ENCODE data around the gene EHBP1. TPM values are rescaled to one million over a fixed set of nuclear protein-coding genes. Genes with fewer than 3 reads are reported as not detected.

Gene EHBP1
- total and polyA plus RNA-seq, 8 donors, result 10.2 to 142 (median 37.9) TPM

- TF ChIP-seq POLR2AphosphoS5 (IDR thresholded peaks at IDR 0.05) (no peak), POLR2A (IDR thresholded peaks at IDR 0.05) (no peak), EP300 (IDR thresholded peaks at IDR 0.05) (no peak), CTCF (IDR thresholded peaks at IDR 0.05) (no peak)
- Histone ChIP-seq H3K9me3 (no peaks in the 10 kb centered on the region), H3K4me3 (no peak overlapping the region), H3K4me1 (peaks cover 0 to 91% (median 41%) of the 10 kb centered on the region in 4 donors), H3K36me3 (no peaks in the 10 kb centered on the region), H3K27me3 (no peaks in the 10 kb centered on the region), H3K27ac (no peak overlapping the region)
- intact Hi-C loops (cut with DNase I; ENCODE audit: low total_unique reads), result no loop called here
- no peak for DNase-seq
- 94 to 97% (median 95%) methylated on average over 2 of the region's 2 CpGs for WGBS, 5 donors
These were observed 38.0 kb downstream of the EHBP1 start for GRCh38 chr2:62743506-62743905.

- no peak for DNase-seq
- H3K36me3 ChIP-seq, result no peaks in the 10 kb centered on the region
- no peaks in the 10 kb centered on the region for H3K27me3 ChIP-seq
- TF ChIP-seq POLR2AphosphoS5 (IDR thresholded peaks at IDR 0.05) (no peak), POLR2A (IDR thresholded peaks at IDR 0.05) (no peak), EP300 (IDR thresholded peaks at IDR 0.05) (no peak), CTCF (IDR thresholded peaks at IDR 0.05) (no peak)
- no peak overlapping the region for H3K27ac ChIP-seq
- no peaks in the 10 kb centered on the region for H3K9me3 ChIP-seq
- intact Hi-C loops (cut with DNase I; ENCODE audit: low total_unique reads), result no loop called here
- H3K4me1 ChIP-seq, result peaks cover 0 to 80% (median 38%) of the 10 kb centered on the region in 4 donors
- no peak overlapping the region for H3K4me3 ChIP-seq
- 79 to 96% (median 89%) methylated on average over 3 of the region's 3 CpGs for WGBS, 5 donors
These were observed 39.1 kb downstream of the EHBP1 start for GRCh38 chr2:62744603-62745002.

- peaks cover 0 to 69% (median 31%) of the 10 kb centered on the region in 4 donors for H3K4me1 ChIP-seq
- H3K4me3 ChIP-seq, result no peak overlapping the region
- DNase-seq, result no peak
- intact Hi-C loops (cut with DNase I; ENCODE audit: low total_unique reads), result no loop called here
- no peaks in the 10 kb centered on the region for H3K36me3 ChIP-seq
- H3K27me3 ChIP-seq, result no peaks in the 10 kb centered on the region
- TF ChIP-seq EP300 (IDR thresholded peaks at IDR 0.05) (no peak), POLR2AphosphoS5 (IDR thresholded peaks at IDR 0.05) (no peak), CTCF (IDR thresholded peaks at IDR 0.05) (no peak), POLR2A (IDR thresholded peaks at IDR 0.05) (no peak)
- 53 to 81% (median 63%) methylated on average over 5 of the region's 5 CpGs for WGBS, 5 donors
- no peaks in the 10 kb centered on the region for H3K9me3 ChIP-seq
- H3K27ac ChIP-seq, result no peak overlapping the region
These were observed 40.5 kb downstream of the EHBP1 start for GRCh38 chr2:62745891-62746481.

- 19 to 44% (median 22%) methylated on average over 2 of the region's 2 CpGs for WGBS, 5 donors
- H3K27ac ChIP-seq, result peak overlapping the region in 1 of 5 donors; percentile 33
These were observed 41.7 kb downstream of the EHBP1 start for GRCh38 chr2:62747169-62747568.

More at GRCh38 chr2:62747169-62747568, 41.7 kb downstream of the EHBP1 start:
- peak in 1 of 2 donors; percentile 22 for DNase-seq
- TF ChIP-seq CTCF (IDR thresholded peaks at IDR 0.05), result no peak
- TF ChIP-seq POLR2AphosphoS5 (IDR thresholded peaks at IDR 0.05), result no peak
- TF ChIP-seq POLR2A (IDR thresholded peaks at IDR 0.05), result no peak
- TF ChIP-seq EP300 (IDR thresholded peaks at IDR 0.05), result no peak
- peaks cover 0 to 57% (median 27%) of the 10 kb centered on the region in 4 donors for H3K4me1 ChIP-seq
- intact Hi-C loops (cut with DNase I; ENCODE audit: low total_unique reads), result no loop called here
- H3K4me3 ChIP-seq, result no peak overlapping the region
- no peaks in the 10 kb centered on the region for H3K9me3 ChIP-seq
- no peaks in the 10 kb centered on the region for H3K36me3 ChIP-seq
- H3K27me3 ChIP-seq, result no peaks in the 10 kb centered on the region

Data from stomach (tissue), 9 donors.